CD4-positive, alpha-beta T cell treated with Interleukin-6 for 4 hours (primary cell): Measurements from ENCODE around the gene STARD3NL.

Source experiments
- DNase-seq: peaks from one replicate; pipeline ENCODE4 v3.0.0-alpha.2; 2020; ENCODE audit warnings: mixed read lengths

STARD3NL gene

DNA sequence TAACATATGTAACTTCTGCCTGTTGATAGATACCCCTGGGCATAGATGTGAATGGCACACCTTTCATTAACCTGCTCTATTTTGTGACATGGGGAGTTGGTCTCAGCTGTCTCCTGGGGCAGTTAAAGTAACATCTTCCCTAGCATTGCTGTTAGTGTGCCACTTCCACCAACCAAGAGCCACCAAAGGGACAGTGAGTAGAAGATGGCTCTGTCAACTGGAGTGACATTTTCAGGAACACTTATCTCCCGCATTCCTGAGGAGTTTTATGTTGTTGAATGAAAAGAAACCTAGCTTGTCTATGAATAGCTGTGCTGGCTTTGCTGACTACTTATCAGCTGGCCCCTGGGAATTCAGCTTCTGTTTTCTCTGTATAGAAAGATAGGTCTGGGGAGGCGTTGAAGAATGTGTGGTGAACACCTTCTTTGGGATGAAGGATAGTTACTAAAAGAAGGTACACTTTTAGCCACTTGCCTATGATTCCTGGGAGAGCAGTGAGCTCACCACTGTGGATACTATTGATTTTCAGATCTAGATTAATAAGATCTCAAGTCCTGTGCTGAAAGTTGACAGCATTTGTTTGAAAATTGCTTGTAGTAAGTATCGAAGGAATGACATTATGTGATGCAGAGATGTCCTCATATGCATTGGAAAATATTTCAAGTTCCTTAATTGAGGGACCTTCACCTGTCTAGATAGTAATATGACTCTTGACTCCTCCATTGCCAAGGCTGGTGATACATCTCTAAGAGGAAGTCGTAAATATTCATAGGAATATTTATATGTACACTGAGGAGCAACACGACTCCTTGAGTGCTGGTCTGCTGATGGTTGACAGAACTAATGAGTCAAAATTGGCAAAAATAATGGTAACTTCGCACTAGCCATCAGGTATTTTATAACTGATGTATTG is 7.6 kb downstream of the STARD3NL start:
- no peak for DNase-seq

DNA sequence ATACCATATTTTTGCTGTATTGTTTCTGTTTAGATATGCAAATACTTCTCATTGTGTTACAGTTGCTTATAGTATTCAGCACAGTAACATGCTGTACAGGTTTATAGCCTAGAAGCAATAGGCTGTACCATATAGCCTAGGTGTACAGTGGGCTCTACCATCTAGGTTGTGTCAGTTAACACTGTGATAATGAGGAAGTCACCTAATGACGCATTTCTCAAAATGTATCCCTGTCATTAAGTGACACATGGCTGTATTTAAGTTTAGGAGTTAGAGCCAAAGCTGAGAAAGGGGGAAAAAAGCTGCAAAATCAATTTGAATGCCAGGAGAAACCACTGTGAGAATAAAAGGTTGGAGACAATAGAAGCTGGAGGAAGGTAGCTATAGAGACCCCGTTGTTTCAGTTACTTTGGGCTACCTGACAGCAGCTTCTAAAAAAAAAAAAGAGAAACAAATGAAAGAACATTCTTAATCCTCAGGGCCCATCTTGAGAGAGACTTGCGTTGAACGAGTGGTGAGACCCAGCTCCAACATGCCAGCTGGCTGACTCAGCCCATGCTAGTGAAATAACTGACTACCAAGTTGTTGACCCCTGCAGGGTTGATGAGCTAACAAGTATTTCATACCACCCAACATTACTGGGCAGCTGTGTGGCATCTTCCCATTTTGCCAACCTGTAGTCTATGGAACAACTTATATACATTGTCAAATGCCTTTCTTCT is 8.7 kb downstream of the STARD3NL start:
- no peak for DNase-seq

DNA sequence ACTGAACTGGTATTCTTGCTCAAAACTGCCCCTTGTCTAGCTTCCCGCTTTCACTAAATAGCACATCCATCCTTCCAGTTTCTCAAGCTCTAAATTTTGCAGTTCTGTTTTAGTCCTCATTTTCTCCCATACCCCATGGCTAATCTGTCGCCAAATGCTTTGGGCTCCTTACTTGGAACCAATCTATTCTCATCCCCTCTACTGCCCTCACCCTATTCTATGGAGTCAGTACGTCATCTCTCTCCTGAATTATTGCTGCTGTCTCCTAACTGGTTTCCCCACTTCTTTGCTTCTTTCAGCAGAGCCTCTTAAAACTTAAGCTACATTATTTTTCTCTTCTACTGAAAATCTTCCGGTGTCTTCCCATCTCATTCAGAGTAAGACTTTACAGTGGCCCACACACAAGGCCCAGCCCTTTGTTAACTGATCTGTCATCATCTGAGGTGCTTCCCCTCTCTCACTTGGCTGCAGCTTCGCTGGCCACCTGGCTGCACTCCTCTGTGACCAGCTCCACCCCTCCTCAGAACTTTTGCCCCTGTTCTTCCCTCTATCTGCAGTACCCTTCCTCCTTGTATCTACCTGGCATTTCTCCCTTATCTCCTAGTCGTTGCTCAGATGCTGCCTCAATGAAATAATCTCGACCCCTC is 9.9 kb downstream of the STARD3NL start:
- DNase-seq, result no peak

DNA sequence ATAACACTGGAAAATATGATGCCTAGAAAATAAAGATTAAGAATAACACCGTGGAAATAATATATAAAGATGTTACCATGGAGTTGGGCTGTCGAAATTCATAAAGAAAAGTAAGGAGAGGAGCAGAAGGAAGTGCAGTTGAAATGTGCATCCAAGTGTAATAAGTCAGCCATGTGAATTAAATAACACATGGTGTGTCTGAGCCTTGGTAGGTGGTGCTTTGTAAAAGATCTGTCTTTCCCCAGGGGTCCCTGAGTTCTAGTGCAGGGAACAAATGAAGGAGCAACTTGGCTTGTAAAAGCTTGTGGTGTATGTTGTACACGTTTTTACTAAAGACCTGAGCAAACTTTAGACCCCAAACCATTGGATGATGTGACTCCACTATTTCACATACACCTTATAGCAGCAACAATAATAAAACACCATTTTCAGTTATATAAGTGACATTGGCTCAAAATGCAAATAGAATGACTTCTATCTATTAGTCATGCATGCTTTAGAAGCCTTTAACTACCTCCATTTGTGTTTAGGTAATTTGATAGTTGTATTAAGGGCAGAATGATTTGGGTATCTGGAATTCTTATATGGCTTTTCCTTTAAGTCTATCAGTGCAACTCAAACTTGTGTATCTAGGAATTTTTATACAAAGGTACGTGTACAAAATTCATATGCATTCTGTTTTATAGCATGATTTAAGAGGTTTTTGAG is 11.3 kb downstream of the STARD3NL start:
- DNase-seq, result no peak

DNA sequence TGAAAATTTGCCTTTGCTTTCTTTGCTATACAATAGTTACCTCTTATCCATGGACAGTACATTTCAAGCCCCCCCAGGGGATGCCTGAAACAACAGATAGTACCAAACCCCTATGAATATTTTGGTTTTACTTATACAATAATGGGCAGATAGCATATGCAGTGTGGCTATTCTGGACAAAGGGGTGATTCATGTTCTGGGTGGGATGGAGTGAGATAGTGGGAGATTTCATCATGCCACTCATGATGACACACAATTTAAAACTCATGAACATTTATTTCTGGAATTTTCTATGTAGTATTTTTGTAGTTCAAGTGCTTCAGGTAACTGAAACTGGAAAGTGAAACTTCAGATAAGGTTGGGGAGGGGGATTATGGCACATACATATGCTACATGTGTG is 12.0 kb downstream of the STARD3NL start:
- DNase-seq, result no peak

DNA sequence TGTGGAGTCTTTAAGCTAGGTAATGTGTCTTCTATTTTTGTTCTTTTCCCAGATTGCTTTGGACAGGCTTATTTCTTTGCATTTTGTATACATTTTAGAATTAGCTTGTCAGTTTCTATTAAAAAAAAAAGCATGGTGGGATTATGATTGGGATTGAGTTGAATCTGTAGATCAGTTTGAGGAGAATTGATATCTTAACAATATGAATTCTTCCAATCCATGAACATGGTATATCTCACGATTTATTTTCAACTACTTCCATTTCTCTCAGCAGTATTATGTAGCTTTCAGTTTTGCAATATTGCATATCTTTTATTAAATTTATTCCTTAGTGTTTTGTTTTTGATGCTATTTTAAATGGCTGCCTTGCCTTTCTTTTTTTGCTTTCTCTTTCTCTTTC is 13.7 kb downstream of the STARD3NL start:
- DNase-seq, result no peak

DNA sequence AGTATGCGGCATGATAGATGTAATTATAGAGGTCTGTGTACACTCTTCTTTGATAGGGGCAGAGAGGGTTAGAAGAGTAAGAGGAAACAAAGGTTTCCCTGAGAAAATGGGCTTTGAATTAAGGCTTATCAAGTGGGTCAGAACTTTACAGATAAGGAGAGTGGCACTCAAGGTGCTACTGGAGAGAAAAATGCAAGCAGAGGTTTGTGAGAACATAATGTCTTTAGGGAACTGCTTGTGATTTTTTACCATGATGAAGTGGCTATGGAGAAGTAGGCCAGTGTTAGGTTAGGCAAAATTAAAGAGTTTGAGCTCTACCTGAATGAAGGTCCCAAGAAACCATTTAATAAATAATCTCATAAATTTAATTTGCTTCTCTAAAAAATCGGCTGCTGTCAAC is 14.3 kb downstream of the STARD3NL start:
- DNase-seq, result no peak

DNA sequence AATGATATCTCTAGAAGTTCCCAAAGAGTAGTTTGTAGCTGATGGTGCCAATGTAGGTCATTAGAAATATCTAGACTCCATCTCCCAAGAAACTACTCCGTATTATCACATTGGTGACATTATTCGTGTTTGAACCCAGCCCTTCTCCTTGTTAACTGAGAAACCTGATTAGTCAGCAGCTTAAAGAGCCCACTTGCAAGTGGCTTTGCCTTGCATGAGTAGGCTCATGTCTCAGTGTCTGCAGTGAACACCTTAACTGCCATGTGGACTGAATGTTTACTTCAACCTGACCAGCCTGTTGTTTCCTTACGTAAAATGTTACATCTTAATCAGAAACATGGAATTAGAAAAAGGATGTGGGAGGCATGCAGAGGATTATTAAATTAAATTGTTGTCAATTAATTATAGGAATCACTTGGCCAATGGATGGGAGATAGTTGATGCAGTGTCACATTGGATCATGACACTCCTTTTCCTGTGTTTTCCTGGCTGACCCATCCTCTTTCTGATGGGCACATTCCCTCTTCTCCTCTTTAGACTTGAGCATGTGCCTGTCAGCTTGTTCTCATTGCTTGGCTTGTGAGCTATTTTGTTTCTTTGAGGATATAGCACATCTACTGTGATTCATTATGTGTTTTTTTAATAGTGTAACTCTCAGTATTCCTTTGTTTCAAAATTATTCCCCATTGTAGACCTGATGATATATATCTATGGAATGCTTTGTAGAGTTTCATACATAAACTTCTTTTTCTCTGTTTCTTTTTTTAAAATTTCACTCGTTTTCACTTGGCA is 18.0 kb downstream of the STARD3NL start:
- DNase-seq, result no peak

DNA sequence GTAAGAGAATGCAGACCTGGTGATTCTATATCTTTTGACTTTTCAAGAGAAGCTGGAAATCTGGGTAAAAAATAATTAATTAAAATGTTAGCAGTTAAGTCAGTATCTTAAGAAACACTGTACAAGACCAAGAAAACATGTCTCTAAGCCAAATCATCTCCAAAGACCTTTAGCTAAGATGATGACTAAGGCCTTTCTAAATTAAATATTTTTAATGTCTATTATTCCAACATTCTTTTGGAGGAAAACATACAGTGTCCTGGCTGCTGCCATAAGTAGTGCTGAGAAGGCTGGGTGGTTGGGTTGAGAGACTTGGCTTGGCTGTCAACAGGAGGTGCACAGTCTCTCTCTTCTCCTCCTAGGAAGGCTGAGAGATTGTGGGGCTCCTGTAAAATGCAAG is 20.3 kb downstream of the STARD3NL start:
- no peak for DNase-seq

DNA sequence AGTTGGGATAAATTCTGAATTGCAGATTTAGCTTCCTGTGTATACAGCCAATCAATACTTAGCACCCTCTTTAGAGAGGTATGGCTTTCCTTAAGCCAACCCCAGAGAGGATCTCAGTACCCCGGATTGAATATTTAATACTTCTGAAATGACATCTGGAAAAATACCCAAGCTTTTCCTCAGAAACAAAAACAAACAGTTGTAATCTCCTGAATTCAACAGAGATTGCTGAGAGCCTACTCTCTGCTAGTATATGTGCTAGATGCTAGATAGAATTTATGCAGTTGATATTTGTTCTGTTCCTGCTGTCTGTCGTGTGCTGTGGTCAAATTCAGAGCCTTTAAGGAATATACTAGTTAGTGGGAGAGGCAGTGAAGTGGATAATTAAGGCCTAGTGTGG is 21.1 kb downstream of the STARD3NL start:
- no peak for DNase-seq

DNA sequence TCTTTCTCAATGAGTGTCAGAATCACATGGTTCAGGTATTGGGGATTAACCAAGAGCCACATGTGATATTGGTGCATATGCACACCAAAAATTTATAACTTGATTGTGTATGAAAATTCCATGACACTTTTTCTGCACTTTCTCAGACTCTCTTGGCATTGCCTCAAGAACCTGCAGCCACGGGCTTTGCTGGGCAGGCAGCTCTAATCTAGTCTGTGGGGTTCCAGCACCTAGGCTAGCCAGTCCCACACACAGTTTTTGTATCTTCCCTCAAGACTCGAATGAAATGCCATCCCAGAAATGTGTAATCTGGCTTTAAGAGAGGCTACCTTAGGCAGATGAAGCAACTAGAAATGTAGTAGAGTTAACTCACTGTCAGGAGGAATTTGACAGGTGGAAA is 21.7 kb downstream of the STARD3NL start:
- DNase-seq, result no peak

DNA sequence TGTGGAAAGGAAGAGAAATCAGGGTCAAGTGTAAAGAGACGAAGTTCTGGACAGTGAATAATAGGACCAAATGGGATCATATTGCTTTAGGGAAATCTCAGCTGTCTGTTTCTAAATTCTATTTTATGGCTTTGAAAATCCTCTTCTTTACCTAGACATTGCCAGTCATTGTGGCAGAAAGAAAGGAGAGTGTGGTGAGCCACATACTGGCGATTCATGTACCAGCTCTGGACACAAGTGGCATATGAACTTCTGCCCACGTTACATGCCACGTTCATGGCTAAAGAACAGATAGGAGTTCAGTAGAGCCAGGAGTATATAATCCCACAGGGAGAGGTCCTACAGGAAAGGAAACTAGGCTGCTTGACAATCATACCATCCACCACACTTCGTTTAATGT is 28.0 kb downstream of the STARD3NL start:
- no peak for DNase-seq

DNA sequence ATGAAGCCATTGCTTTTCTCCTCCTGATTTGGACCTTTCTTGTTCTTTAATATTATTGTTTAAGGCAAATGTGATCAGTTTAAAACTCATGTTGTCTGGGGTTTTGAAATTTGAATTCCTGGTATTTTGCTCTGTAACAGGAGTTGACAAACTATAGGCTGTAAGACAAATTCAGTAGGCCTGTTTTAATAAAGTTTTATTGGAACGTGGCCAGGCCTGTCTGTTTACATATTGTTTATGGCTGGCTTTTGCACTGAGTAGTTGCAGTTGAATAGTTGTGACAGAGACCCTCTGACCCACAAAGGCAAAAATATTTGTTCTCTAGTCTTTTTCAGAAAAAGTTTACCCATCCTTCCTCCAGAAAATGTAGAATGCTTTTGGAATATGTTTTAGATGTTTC is 29.8 kb downstream of the STARD3NL start:
- no peak for DNase-seq

DNA sequence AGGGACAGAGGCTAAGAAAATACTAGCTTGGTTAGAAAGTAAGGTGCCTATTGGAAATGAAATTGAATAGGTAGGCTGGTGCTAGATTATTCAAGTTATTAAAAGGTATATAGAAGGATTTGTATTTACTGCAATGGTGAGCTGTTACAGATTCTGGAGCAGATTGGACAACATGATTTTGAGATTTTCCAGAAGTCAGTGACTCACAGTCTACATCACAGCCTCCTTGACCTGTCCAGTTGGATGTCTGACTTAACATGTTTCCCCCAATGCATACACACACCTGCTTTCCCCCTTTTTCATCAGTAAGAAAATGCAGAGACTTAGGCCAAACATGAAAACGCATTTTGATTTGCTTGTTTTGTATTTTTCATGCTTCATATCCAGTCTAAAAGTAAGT is 33.4 kb downstream of the STARD3NL start:
- DNase-seq, result no peak

DNA sequence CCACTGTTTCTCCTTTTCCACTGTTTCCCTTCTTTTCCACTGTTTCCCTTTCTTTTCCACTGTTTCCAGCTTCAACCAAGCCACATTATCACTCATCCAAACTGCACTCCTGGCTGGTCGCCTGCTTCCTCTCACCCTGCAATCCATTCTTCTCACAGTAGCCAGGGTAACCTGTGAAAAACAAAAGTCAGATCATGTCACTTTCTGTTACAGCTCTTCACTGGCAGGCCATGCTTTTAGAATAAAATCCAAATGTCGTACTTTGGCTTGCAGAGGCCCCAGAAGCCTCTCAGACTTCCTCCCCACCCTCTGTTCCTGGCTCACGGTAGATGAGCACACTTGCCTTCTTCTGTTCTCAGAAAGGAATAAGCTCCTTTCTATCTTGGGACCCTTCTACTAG is 33.9 kb downstream of the STARD3NL start:
- no peak for DNase-seq

DNA sequence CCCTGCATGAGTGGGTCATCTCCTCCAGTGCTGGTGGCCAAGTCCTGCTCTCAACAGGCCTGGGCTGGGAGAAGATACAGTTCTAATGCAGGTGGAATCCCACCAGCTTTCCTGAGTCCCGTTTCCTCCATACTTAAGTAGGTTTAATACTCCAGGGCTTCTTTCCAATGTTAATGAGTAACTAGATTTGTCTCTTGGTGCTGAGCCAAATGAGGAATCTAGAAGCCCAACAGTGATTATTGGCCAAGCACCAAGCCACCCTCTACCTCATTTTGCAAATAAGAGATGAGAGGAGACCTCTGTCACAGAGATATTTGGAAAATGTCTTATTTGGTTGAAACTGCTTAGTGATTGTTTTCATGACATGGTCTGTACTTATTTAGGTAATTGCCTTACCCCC is 37.1 kb downstream of the STARD3NL start:
- no peak for DNase-seq

DNA sequence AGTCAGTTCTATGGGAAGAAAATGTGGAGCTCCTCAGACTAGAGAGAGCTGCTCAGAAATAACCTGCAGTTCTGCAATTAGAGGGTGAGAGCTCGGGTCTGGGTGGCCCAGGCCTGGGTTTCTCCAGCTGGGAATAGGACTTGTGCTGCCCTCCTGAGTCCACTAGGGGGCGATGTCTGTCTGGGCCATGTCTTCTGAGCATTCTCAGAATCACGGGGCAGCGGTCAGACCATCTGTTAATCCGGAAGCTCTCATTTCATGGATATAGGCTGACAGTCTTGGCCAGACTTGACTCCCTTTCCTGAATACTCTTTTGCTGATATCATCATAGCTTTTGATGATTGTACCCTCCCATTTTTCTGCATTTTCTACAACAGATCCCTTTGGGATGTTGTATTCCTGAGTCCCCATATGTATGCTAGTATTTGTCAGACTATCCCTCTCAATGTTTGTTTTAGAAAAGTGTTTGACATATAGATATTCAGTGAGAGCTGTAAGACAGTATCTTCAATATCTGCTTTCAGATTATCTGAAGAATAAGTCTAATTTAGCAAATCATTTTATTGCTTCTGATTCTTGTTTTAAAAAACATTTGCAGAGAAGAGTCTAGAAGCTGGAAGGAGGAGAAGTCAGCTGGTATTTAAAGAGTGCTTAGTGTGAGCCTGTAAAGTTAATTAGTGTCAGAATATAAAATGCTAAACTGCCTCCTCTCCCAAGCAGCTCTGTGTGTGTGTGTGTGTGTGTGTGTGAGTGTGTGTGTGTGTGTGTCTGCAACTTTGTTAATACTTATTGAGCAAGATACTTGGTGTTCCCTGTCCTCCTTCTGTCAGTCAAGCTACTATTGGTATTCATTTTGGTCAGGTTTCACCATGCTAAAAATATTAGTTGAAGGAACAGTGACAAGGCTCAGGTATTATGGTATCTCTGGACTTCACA is 38.0 kb downstream of the STARD3NL start:
- peak; percentile 78 for DNase-seq

DNA sequence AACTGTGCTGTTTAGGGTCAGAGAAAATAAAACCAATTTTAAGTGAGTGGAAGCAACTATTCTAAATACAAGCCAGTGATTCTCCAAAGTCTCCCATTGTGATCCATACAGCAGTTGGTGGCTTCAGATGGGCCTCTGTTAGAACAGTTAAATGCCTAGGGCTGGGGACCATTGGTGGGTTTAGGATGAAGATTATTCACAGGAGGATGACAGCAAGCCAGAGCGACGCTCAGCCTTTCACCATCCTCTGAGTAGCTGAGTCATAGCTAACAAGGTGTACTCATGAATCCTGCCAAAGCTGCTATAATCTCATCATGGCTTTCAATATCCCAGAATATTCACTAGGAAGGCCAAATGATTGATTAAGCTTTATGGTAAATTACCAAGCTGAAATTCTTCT is 39.6 kb downstream of the STARD3NL start:
- DNase-seq, result peak; percentile 17

DNA sequence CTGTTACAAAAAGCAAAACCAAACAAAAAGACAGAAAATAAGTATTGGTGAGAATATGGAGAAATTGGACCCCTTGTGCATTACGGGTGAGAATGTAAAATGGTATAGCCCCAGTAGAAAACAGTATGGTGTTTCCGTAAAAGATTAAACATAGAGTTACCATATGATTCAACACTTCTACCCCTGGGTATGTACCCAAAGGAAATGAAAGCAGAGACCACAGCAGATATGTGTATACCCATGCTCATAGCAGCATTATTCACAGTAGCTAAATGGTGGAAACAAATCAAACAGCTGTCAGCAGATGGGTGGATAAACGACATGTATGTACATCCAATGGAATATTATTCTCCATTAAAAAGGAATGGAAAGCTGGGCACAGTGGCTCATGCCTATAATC is 42.4 kb downstream of the STARD3NL start:
- no peak for DNase-seq

DNA sequence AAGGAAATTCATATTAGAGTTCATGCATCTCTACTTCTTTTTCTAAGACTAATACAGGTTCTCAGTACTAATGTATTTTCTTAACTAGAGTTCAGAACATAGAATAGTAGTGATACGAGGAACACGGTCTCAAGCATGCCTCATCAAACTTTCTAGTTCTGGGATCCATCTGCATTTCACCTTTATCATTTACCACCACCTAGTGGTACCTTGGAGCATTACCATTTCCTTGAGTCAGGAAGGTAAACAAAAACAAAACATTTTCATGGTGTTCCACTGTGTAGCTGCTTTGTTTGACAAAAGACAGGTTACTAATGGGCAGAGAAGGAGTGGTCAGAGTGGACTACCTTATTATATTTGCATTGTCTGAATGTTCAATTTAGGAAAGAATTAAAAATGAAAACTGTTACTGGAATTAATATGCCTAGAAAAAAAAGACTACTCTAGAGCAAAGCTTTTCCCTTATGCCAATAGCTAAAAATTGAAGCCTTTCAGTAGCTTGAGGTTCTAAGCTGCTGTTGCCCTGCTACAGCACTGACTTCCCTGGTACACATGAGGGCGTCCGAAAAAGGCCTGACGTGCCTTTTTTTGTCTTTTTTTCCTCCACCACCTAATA is 44.5 kb downstream of the STARD3NL start:
- peak; percentile 38 for DNase-seq

DNA sequence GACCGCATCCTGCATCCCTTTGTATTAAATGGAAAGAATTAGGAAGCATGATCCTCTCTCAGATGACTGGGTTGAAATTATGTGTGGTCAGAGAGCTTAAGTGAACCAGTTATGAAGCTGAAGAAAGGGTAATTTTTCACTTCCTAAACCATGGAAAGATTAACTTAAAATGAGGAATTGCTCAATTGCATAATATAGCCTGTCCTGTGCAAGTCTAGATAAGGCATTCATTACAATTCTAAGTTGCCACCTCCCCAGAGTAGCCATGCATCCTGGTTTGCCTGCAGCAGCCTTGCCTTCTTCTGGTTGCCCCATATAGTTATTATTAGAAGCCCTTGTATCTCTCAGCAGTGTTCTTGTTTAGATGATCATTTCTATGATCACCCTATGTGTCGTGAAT is 45.3 kb downstream of the STARD3NL start:
- no peak for DNase-seq
